ENCODE results near the gene ZNF716. TPM values are rescaled to one million over a fixed set of nuclear protein-coding genes. Genes with fewer than 3 reads are reported as not detected.

ZNF716 gene
- total RNA-seq, 1 experiment from 2014 or later = not detected

DNA sequence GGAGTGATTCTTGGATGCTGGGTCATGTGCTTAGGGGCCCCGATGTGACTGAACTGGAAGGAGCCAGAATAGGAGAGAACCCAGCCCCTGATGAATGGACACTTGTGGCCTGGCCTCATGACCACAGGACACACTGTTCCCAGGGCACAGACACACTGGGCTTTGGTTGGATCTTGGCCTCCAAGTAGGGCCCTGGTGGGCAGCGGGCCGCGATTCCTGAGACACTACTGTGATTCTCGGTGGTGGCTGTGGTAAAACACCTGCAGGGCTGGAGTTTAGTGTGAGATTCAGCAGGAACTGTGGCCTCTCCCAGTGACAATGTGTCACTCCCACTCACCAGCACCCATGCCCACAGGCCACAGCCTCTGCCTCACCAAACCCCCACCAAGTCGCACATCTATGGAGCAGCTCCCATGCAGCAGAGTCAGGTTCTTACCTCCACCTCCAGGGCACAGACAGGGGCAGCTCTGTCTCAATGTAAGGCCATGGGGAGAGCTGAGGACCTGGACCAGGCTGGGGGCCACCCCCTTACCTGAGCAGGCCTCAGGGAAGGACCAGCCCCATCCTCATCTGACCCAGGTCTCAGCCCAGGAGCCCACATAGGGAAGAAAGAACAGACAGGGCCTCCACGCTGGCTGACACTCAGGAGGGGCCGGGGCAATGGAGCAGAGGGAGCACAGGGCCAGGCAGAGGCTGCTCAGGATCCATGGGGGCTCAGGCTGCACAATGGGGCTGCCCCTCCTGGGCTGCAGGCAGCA lies 33.2 kb upstream of the ZNF716 start:
- peaks cover 8 to 15% (median 15%) of the 10 kb centered on the region in 3 experiments for H3K36me3 Mint-ChIP-seq (ENCODE audit: insufficient read depth in 1 of 3, low read depth in 3 of 3)
- H3K56ac ChIP-seq (ENCODE audit: insufficient read length, low read depth, low read length) = no peak overlapping the region
- no peak overlapping the region for H4K91ac ChIP-seq (ENCODE audit: insufficient read length, low read depth, low read length)
- no peaks in the 10 kb centered on the region; the same call in none of the 2 replicates for H3K27me3 Mint-ChIP-seq (ENCODE audit: low read depth)
- H2BK12ac ChIP-seq (ENCODE audit: insufficient read length, low read depth, low read length) = no peak overlapping the region
- DNase-seq = no peak
- no peak overlapping the region for H3K4ac ChIP-seq (ENCODE audit: low read depth, low read length)
- H2BK120ac ChIP-seq (ENCODE audit: low read depth, low read length, poor library complexity, severe bottlenecking) = no peak overlapping the region
- H2BK5ac ChIP-seq (ENCODE audit: insufficient read length, low read length) = no peak overlapping the region
- no peak overlapping the region for H3K23ac ChIP-seq (ENCODE audit: insufficient read length, low read depth, low read length)
- no peak overlapping the region for H2BK20ac ChIP-seq (ENCODE audit: low read depth, low read length, poor library complexity, severe bottlenecking)
- no peaks in the 10 kb centered on the region for H4K20me1 ChIP-seq (ENCODE audit: control insufficient read depth, insufficient read depth, insufficient read length)
- no peak overlapping the region for H2AFZ ChIP-seq (ENCODE audit: low read length)
- TF ChIP-seq, protein P1, sequence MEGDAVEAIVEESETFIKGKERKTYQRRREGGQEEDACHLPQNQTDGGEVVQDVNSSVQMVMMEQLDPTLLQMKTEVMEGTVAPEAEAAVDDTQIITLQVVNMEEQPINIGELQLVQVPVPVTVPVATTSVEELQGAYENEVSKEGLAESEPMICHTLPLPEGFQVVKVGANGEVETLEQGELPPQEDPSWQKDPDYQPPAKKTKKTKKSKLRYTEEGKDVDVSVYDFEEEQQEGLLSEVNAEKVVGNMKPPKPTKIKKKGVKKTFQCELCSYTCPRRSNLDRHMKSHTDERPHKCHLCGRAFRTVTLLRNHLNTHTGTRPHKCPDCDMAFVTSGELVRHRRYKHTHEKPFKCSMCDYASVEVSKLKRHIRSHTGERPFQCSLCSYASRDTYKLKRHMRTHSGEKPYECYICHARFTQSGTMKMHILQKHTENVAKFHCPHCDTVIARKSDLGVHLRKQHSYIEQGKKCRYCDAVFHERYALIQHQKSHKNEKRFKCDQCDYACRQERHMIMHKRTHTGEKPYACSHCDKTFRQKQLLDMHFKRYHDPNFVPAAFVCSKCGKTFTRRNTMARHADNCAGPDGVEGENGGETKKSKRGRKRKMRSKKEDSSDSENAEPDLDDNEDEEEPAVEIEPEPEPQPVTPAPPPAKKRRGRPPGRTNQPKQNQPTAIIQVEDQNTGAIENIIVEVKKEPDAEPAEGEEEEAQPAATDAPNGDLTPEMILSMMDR (conservative IDR thresholded peaks at IDR 0.05) = no peak
- no peak overlapping the region for H3K4me2 ChIP-seq (ENCODE audit: insufficient read depth, insufficient read length, low read length)
- H3K14ac ChIP-seq (ENCODE audit: insufficient read depth, low read length) = no peak overlapping the region
- WGBS (ENCODE audit: extremely low coverage, insufficient read length, low lambda C conversion rate) = no CpG with 5 or more reads among the region's 8 CpGs
- H3K23me2 ChIP-seq (ENCODE audit: insufficient read length, low read depth, low read length, poor library complexity, severe bottlenecking) = no peaks in the 10 kb centered on the region
- no peak overlapping the region for H3T11ph ChIP-seq (ENCODE audit: low read length)
- H3K4me3 Mint-ChIP-seq = no peak overlapping the region
- no peaks in the 10 kb centered on the region for H3K79me1 ChIP-seq (ENCODE audit: insufficient read depth, low read depth, low read length, poor library complexity, severe bottlenecking)
- H3K79me2 ChIP-seq (ENCODE audit: insufficient read depth, low read length) = no peaks in the 10 kb centered on the region
- H3K27ac ChIP-seq (ENCODE audit: insufficient read length, low read depth, low read length) = no peak overlapping the region
- H3K4me1 ChIP-seq (ENCODE audit: insufficient read depth, low read length) = no peaks in the 10 kb centered on the region
- no peak overlapping the region for H3K27ac Mint-ChIP-seq
- no peak overlapping the region for H2BK15ac ChIP-seq (ENCODE audit: low read depth, low read length)
- no peaks in the 10 kb centered on the region for H3K27me3 ChIP-seq (ENCODE audit: insufficient read depth, low read length)
- no peak overlapping the region for H3K9ac ChIP-seq (ENCODE audit: extremely low read depth, insufficient read length, low read length)
- no peak overlapping the region for H3K18ac ChIP-seq (ENCODE audit: insufficient read length, low read depth, low read length)
- H4K8ac ChIP-seq (replicated peaks; ENCODE audit: insufficient read length, low read depth, low read length) = no peak overlapping the region
- H3K4me1 Mint-ChIP-seq = no peaks in the 10 kb centered on the region
- H3K9me3 Mint-ChIP-seq = peaks cover 90 to 92% of the 10 kb centered on the region in 2 experiments
- no peak overlapping the region for H2AK5ac ChIP-seq (ENCODE audit: insufficient read length, low read length)
- peaks cover 63% of the 10 kb centered on the region for H3K9me3 ChIP-seq (ENCODE audit: control insufficient read depth, low read depth, low read length)
- no peak overlapping the region for H4K5ac ChIP-seq (ENCODE audit: insufficient read length, low read depth, low read length)
